Hematopoietic multipotent progenitor cell (in vitro differentiated cells): ENCODE data around the gene SLC13A3. TPM values are rescaled to one million over a fixed set of nuclear protein-coding genes. Genes with fewer than 3 reads are reported as not detected.

ENCODE experiments used
- DNase-seq, 3 donors: peaks; one replicate each; pipeline ENCODE4 v3.0.0-alpha.2; 2011 to 2015; ENCODE audit warnings: low read depth in 2 of 3, low spot score in 2 of 3
- total RNA-seq: library from RNA; depleted of rRNA; stranded (reverse); fragments of >200 nt; gene quantifications from one replicate; pipeline ENCODE4 v1.2.3, GENCODE V29; 2012

The SLC13A3 gene
- total RNA-seq, 1 donor: under 0.01 TPM

- no peak for DNase-seq
These were observed 42.2 kb downstream of the SLC13A3 start for GRCh38 chr20:46609043-46609442.

GRCh38 chr20:46607849-46608497 lies 43.3 kb downstream of the SLC13A3 start:
- no peak for DNase-seq

- no peak for DNase-seq
These were observed 43.9 kb downstream of the SLC13A3 start for GRCh38 chr20:46607191-46607848.

- no peak for DNase-seq
These were observed 44.5 kb downstream of the SLC13A3 start for GRCh38 chr20:46606817-46607190.

GRCh38 chr20:46605978-46606816 lies 45.1 kb downstream of the SLC13A3 start:
- no peak for DNase-seq

GRCh38 chr20:46605181-46605580 lies 46.1 kb downstream of the SLC13A3 start:
- no peak for DNase-seq

- DNase-seq: no peak
These were observed 46.6 kb downstream of the SLC13A3 start for GRCh38 chr20:46604551-46605133.

GRCh38 chr20:46602429-46602828 lies 48.8 kb downstream of the SLC13A3 start:
- DNase-seq: no peak

GRCh38 chr20:46601603-46602122 lies 49.6 kb downstream of the SLC13A3 start:
- DNase-seq: no peak

GRCh38 chr20:46600286-46600752 lies 50.9 kb downstream of the SLC13A3 start:
- DNase-seq: no peak

GRCh38 chr20:46599227-46599987 lies 51.9 kb downstream of the SLC13A3 start:
- no peak for DNase-seq

- no peak for DNase-seq
These were observed 55.3 kb downstream of the SLC13A3 start for GRCh38 chr20:46595933-46596332.

- DNase-seq: no peak
These were observed 56.5 kb downstream of the SLC13A3 start for GRCh38 chr20:46594725-46595124.

GRCh38 chr20:46592580-46593362 lies 58.5 kb downstream of the SLC13A3 start:
- DNase-seq: no peak

- peak in 1 of 3 donors; percentile 9 for DNase-seq
These were observed 60.8 kb downstream of the SLC13A3 start for GRCh38 chr20:46590443-46590842.

GRCh38 chr20:46588532-46589511 lies 62.4 kb downstream of the SLC13A3 start:
- DNase-seq: peak in 2 of 3 donors; percentile 23 to 51

- no peak for DNase-seq
These were observed 63.3 kb downstream of the SLC13A3 start for GRCh38 chr20:46587986-46588385.

- DNase-seq: no peak
These were observed 64.5 kb downstream of the SLC13A3 start for GRCh38 chr20:46586724-46587123.
